Mesendoderm (in vitro differentiated cells): ENCODE results near the gene TMPRSS3.

ENCODE experiments used
- DNase-seq: peaks from one replicate; pipeline ENCODE4 v3.0.0; 2013
- H2AK5ac ChIP-seq: 2 replicates; pipeline ENCODE4 v1.6.1; 2013; ENCODE audit warnings: low read length, inconsistent platforms
- H2BK120ac ChIP-seq: 2 replicates; pipeline ENCODE4 v1.6.1; 2013; ENCODE audit warnings: low read depth, mild to moderate bottlenecking, low read length, moderate library complexity, mixed read lengths
- H2BK15ac ChIP-seq: replicated peaks from 2 replicates; pipeline ENCODE4 v1.6.1; 2013; ENCODE audit warnings: low read depth, mild to moderate bottlenecking, moderate library complexity
- H2BK5ac ChIP-seq: 2 replicates; pipeline ENCODE4 v1.6.1; 2013; ENCODE audit warnings: low read length, inconsistent platforms
- H3K18ac ChIP-seq: 2 replicates; pipeline ENCODE4 v1.6.1; 2013; ENCODE audit warnings: mild to moderate bottlenecking, low read length, mixed read lengths
- H3K23ac ChIP-seq: one replicate; pipeline ENCODE4 v1.6.1; 2013; ENCODE audit warnings: low read length
- H3K27ac ChIP-seq: 2 replicates; pipeline ENCODE4 v1.5.1; 2013; ENCODE audit warnings: low read depth, mild to moderate bottlenecking, inconsistent platforms, low read length, moderate library complexity
- H3K27me3 ChIP-seq: 2 replicates; pipeline ENCODE4 v1.6.1; 2013; ENCODE audit warnings: low read length, control low read depth, mild to moderate bottlenecking, inconsistent platforms; ENCODE audit not compliant: insufficient read depth, poor library complexity
- H3K36me3 ChIP-seq: 2 replicates; pipeline ENCODE4 v1.6.1; 2013; ENCODE audit warnings: low read length, inconsistent platforms; ENCODE audit not compliant: control insufficient read depth, insufficient read depth
- H3K4ac ChIP-seq: one replicate; pipeline ENCODE4 v1.6.1; 2013; ENCODE audit warnings: low read depth, mild to moderate bottlenecking, low read length, moderate library complexity
- H3K4me1 ChIP-seq: 2 replicates; pipeline ENCODE4 v1.6.1; 2013; ENCODE audit warnings: low read depth, low read length, inconsistent platforms; ENCODE audit not compliant: control insufficient read depth
- H3K4me2 ChIP-seq: 2 replicates; pipeline ENCODE4 v1.6.1; 2013; ENCODE audit warnings: low read length
- H3K4me3 ChIP-seq: 2 replicates; pipeline ENCODE4 v1.5.1; 2013; ENCODE audit warnings: mild to moderate bottlenecking, low read length
- H3K56ac ChIP-seq: one replicate; pipeline ENCODE4 v1.6.1; 2013; ENCODE audit warnings: low read length
- H3K79me1 ChIP-seq: 2 replicates; pipeline ENCODE4 v1.6.1; 2013; ENCODE audit warnings: low read length, inconsistent platforms
- H3K79me2 ChIP-seq: 2 replicates; pipeline ENCODE4 v1.6.1; 2013; ENCODE audit warnings: mild to moderate bottlenecking, low read length; ENCODE audit not compliant: control insufficient read depth, insufficient read depth
- H3K9ac ChIP-seq: 2 replicates; pipeline ENCODE4 v1.6.1; 2013; ENCODE audit warnings: low read length, inconsistent platforms
- H4K5ac ChIP-seq: one replicate; pipeline ENCODE4 v1.6.1; 2013; ENCODE audit warnings: low read length
- H4K8ac ChIP-seq: one replicate; pipeline ENCODE4 v1.6.1; 2013; ENCODE audit warnings: low read depth, mild to moderate bottlenecking, control low read depth, low read length, moderate library complexity
- WGBS: extraction: QIAGEN DNeasy Blood & Tissue Kit; methylation state at CpG from one replicate; pipeline ENCODE4 v1.1.7; 2013; ENCODE audit warnings: low lambda C conversion rate, missing lambda C conversion rate; ENCODE audit not compliant: insufficient coverage; ENCODE audit errors: extremely low coverage; 5-methylcytosine and 5-hydroxymethylcytosine counted together

The TMPRSS3 gene

GRCh38 chr21:42441963-42442362 lies 46.1 kb upstream of the TMPRSS3 start:
- no CpG with 5 or more reads among the region's 6 CpGs for WGBS
- H4K5ac ChIP-seq, result no peak overlapping the region

GRCh38 chr21:42440187-42440792 lies 44.4 kb upstream of the TMPRSS3 start:
- Histone ChIP-seq H3K79me1 (no peaks in the 10 kb centered on the region), H3K23ac (no peak overlapping the region)

More at GRCh38 chr21:42441963-42442362, 46.1 kb upstream of the TMPRSS3 start:
- H3K27ac ChIP-seq, result no peak overlapping the region
- no peak overlapping the region for H2BK120ac ChIP-seq
- no peaks in the 10 kb centered on the region for H3K27me3 ChIP-seq
- H3K9ac ChIP-seq, result no peak overlapping the region
- no peak overlapping the region for H3K23ac ChIP-seq
- H3K4me1 ChIP-seq, result no peaks in the 10 kb centered on the region
- H3K4ac ChIP-seq, result no peak overlapping the region
- H3K36me3 ChIP-seq, result no peaks in the 10 kb centered on the region
- H3K79me2 ChIP-seq, result no peaks in the 10 kb centered on the region
- H2BK5ac ChIP-seq, result no peak overlapping the region
- no peak overlapping the region for H4K8ac ChIP-seq
- no peak for DNase-seq
- no peak overlapping the region for H3K56ac ChIP-seq
- H3K18ac ChIP-seq, result no peak overlapping the region
- H2AK5ac ChIP-seq, result no peak overlapping the region
- H2BK15ac ChIP-seq, result no peak overlapping the region
- H3K79me1 ChIP-seq, result no peaks in the 10 kb centered on the region
- H3K4me2 ChIP-seq, result no peak overlapping the region
- no peak overlapping the region for H3K4me3 ChIP-seq

GRCh38 chr21:42439284-42440186 lies 43.7 kb upstream of the TMPRSS3 start:
- Histone ChIP-seq H4K8ac (no peak overlapping the region), H3K4ac (no peak overlapping the region), H2BK120ac (no peak overlapping the region), H2BK15ac (no peak overlapping the region), H3K79me2 (no peaks in the 10 kb centered on the region), H4K5ac (no peak overlapping the region), H2AK5ac (no peak overlapping the region), H3K23ac (no peak overlapping the region), H3K4me1 (no peaks in the 10 kb centered on the region), H3K79me1 (no peaks in the 10 kb centered on the region), H3K36me3 (no peaks in the 10 kb centered on the region), H2BK5ac (no peak overlapping the region), H3K4me3 (no peak overlapping the region), H3K9ac (no peak overlapping the region), H3K27ac (no peak overlapping the region), H3K18ac (no peak overlapping the region), H3K27me3 (no peaks in the 10 kb centered on the region), H3K4me2 (no peak overlapping the region), H3K56ac (no peak overlapping the region)
- WGBS, result 100% methylated on average over 1 of the region's 17 CpGs
- no peak for DNase-seq

More at GRCh38 chr21:42440187-42440792, 44.4 kb upstream of the TMPRSS3 start:
- Histone ChIP-seq H2BK120ac (no peak overlapping the region), H3K4ac (no peak overlapping the region), H3K79me2 (no peaks in the 10 kb centered on the region), H3K27ac (no peak overlapping the region), H3K18ac (no peak overlapping the region), H2BK5ac (no peak overlapping the region), H2AK5ac (no peak overlapping the region), H3K4me2 (no peak overlapping the region), H3K27me3 (no peaks in the 10 kb centered on the region), H3K4me1 (no peaks in the 10 kb centered on the region), H3K4me3 (no peak overlapping the region), H3K56ac (no peak overlapping the region), H2BK15ac (no peak overlapping the region), H4K8ac (no peak overlapping the region), H3K9ac (no peak overlapping the region), H4K5ac (no peak overlapping the region), H3K36me3 (no peaks in the 10 kb centered on the region)
- DNase-seq, result no peak
- no CpG with 5 or more reads among the region's 12 CpGs for whole genome bisulfite sequencing

GRCh38 chr21:42438316-42439205 lies 42.7 kb upstream of the TMPRSS3 start:
- H3K18ac ChIP-seq, result no peak overlapping the region
- no peaks in the 10 kb centered on the region for H3K79me2 ChIP-seq
- no peak overlapping the region for H3K27ac ChIP-seq
- H4K5ac ChIP-seq, result no peak overlapping the region
- no peak overlapping the region for H3K4ac ChIP-seq
- no CpG with 5 or more reads among the region's 25 CpGs for WGBS
- H3K4me2 ChIP-seq, result no peak overlapping the region
- H2BK15ac ChIP-seq, result no peak overlapping the region
- H2BK5ac ChIP-seq, result no peak overlapping the region
- H4K8ac ChIP-seq, result no peak overlapping the region
- no peak overlapping the region for H3K56ac ChIP-seq
- no peak overlapping the region for H3K23ac ChIP-seq
- H3K9ac ChIP-seq, result no peak overlapping the region
- no peak overlapping the region for H2AK5ac ChIP-seq
- no peak overlapping the region for H2BK120ac ChIP-seq
- H3K4me3 ChIP-seq, result no peak overlapping the region
- no peaks in the 10 kb centered on the region for H3K36me3 ChIP-seq
- H3K79me1 ChIP-seq, result no peaks in the 10 kb centered on the region
- no peaks in the 10 kb centered on the region for H3K27me3 ChIP-seq
- no peak for DNase-seq
- no peaks in the 10 kb centered on the region for H3K4me1 ChIP-seq

GRCh38 chr21:42437786-42438185 lies 41.9 kb upstream of the TMPRSS3 start:
- no peak overlapping the region for H3K23ac ChIP-seq
- H2AK5ac ChIP-seq, result no peak overlapping the region
- H2BK5ac ChIP-seq, result no peak overlapping the region
- H3K18ac ChIP-seq, result no peak overlapping the region
- no peak overlapping the region for H4K5ac ChIP-seq
- H2BK120ac ChIP-seq, result no peak overlapping the region
- H3K79me2 ChIP-seq, result no peaks in the 10 kb centered on the region
- no peak overlapping the region for H3K4ac ChIP-seq
- H3K36me3 ChIP-seq, result no peaks in the 10 kb centered on the region
- no peaks in the 10 kb centered on the region for H3K27me3 ChIP-seq
- no peaks in the 10 kb centered on the region for H3K4me1 ChIP-seq
- no peak overlapping the region for H3K9ac ChIP-seq
- no CpG with 5 or more reads among the region's 8 CpGs for WGBS
- DNase-seq, result peak; percentile 59
- H4K8ac ChIP-seq, result no peak overlapping the region
- H2BK15ac ChIP-seq, result no peak overlapping the region
- H3K79me1 ChIP-seq, result no peaks in the 10 kb centered on the region
- H3K4me3 ChIP-seq, result no peak overlapping the region
- H3K56ac ChIP-seq, result no peak overlapping the region
- H3K27ac ChIP-seq, result no peak overlapping the region
- H3K4me2 ChIP-seq, result no peak overlapping the region
